ENCODE data around the gene GNAQ.

GNAQ gene

DNA sequence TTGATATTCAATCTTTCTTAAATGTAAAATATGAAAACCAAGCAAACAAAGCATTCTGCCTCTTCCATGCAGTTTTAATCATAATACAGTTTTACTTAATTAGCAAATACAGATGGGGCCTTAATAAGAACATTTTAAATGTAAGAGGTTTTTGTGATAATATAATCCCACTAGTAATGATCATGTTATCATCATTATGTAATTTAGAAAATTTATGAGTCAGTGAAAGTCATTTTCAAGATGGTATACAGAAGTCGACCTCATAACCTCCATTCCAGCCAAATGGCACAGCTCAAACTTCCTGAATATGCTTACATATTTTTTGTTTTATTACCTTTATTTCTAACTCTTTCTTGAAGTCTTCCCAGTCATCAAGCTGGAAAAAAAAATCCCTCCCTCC lies 281.3 kb downstream of the GNAQ start:
- no peak overlapping the region for H3K27ac ChIP-seq
- no peak for TF ChIP-seq ZFX (IDR thresholded peaks at IDR 0.05)
- TF ChIP-seq, protein P1, sequence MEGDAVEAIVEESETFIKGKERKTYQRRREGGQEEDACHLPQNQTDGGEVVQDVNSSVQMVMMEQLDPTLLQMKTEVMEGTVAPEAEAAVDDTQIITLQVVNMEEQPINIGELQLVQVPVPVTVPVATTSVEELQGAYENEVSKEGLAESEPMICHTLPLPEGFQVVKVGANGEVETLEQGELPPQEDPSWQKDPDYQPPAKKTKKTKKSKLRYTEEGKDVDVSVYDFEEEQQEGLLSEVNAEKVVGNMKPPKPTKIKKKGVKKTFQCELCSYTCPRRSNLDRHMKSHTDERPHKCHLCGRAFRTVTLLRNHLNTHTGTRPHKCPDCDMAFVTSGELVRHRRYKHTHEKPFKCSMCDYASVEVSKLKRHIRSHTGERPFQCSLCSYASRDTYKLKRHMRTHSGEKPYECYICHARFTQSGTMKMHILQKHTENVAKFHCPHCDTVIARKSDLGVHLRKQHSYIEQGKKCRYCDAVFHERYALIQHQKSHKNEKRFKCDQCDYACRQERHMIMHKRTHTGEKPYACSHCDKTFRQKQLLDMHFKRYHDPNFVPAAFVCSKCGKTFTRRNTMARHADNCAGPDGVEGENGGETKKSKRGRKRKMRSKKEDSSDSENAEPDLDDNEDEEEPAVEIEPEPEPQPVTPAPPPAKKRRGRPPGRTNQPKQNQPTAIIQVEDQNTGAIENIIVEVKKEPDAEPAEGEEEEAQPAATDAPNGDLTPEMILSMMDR (conservative IDR thresholded peaks at IDR 0.05): no peak

DNA sequence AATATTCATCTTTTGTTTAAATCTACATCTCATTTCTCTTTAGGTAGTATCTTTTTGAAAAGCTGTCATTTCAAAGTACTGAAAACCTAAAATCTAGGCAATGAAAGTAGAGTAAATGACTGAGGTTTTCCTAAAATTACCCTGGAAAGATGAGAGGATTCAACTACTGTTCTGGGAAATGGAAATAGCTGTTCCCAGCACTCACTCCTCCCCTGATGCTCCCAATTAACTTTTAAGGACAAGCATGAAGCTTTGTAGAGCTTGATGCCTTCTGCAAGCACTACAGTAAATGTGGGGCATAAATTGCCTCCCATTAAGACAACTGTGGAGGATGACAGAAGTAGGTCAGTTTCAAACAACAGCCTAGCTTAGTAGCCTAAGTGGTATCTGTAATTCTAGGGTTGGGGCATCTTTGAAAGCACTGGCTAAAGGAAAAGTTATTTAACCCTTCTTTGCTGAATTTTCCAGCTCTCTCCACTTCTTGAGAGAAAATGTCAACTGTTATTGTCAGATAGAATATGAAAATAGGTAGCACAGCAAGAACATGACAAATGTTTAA lies 283.3 kb downstream of the GNAQ start:
- no peak overlapping the region for H3K27ac ChIP-seq
- TF ChIP-seq ZFX (IDR thresholded peaks at IDR 0.05): no peak
- TF ChIP-seq, protein P1 (conservative IDR thresholded peaks at IDR 0.05): no peak

DNA sequence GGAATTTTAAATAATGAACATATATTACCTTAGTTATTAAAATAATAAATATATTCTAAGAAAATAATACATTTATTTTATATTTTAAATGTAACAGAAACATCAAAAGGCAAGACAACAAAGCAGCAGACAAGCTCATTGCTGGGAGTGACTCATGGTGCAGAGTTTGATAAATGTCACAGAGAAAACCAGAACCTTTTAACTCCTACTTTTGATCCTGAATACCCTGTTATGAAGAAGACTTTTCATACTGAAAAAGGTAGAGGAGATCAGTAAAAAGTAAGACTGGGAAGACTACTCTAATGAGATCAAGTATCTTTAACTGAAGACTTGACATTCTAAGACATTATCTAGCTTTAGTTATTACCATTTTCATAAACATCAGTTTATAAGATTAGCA lies 284.4 kb downstream of the GNAQ start:
- H3K27ac ChIP-seq: no peak overlapping the region
- TF ChIP-seq ZFX (IDR thresholded peaks at IDR 0.05): no peak
- TF ChIP-seq, protein P1 (conservative IDR thresholded peaks at IDR 0.05): no peak

DNA sequence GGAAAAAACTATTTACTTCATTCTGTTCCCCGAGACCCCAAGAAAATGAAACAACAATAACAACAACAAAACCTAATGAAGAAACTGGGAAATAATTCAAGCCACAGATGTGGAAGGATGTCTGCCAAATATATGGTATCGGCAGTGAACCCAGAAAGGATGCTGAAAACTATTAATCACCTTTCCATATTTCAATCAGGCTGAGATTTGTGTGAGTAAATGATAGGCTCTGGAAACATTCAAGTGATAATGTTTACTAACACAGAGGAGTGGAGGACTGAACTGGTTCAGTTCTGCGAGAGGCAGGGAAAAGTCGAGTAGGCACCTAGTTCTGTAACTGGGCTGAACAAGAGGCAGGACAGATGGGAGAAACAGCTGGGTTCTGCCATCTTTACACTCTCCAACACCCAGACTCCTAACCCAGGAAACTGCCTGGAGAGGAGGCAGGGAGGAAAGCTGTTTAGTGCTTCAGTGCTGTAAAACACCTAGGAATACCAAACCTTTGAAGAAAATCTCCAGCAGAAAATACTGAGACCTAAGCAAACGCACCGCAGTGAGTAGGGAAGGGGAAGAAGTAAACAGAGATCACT lies 286.7 kb downstream of the GNAQ start:
- TF ChIP-seq, protein P1 (conservative IDR thresholded peaks at IDR 0.05): no peak
- TF ChIP-seq ZFX (IDR thresholded peaks at IDR 0.05): no peak
- no peak overlapping the region for H3K27ac ChIP-seq

DNA sequence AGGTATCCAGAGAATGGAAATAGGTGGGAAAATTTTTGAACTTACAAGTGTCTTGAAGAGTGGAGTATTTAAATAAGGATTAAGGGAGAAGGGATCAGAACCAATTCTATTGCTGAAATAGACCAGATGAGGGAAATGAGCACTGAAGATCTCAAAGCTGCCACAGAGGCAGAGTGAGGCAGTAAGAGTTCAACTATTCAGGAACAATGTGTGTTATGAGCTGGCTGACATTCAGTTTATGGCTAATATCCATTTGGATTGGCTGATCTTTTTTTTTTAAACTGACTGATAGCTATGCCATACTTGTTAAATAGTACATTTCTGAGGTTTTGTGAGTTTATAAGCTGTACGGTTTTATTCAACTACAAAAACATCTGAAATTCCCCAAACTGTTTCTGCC lies 288.2 kb downstream of the GNAQ start:
- TF ChIP-seq ZFX (IDR thresholded peaks at IDR 0.05): no peak
- TF ChIP-seq, protein P1 (conservative IDR thresholded peaks at IDR 0.05): no peak
- no peak overlapping the region for H3K27ac ChIP-seq

DNA sequence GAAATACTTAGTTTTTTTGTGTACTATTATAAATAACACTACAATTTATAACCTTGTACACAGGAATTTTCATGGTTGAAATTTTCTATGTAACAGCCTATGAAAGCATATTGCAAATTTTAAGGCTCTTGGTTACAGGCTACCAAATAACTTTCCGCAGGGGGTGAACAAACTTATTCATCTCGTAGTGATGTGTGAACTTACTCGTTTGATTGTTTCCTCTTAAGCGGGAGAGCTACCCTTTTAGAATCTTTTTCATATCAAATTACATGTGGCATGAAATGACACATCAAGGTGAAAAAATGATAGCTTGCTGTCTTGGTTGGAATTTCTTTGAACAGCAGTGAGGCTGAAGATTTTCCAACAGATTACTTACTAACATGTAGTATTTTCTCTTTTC lies 292.7 kb downstream of the GNAQ start:
- H3K27ac ChIP-seq: no peak overlapping the region
- TF ChIP-seq, protein P1 (conservative IDR thresholded peaks at IDR 0.05): no peak
- TF ChIP-seq ZFX (IDR thresholded peaks at IDR 0.05): no peak

DNA sequence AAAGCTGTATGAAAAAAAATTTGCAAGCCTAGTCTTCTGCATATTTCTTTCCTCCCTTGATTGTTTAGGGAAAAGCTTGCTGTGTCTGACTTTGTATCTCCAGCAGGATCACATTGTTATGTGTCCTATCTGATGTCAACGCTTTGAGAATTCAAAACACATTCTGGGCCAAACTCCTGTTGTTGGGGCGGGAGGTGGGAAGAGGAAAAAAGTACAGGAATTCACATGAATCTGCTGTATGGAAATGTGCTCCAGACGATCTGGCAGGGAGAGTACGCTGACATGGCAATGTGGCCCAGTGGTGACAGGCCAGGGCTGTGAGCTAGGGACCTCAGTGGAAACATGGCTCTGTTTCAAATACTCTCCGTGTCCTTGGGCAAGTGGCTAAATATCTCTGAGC lies 296.1 kb downstream of the GNAQ start:
- no peak overlapping the region for H3K27ac ChIP-seq
- no peak for TF ChIP-seq ZFX (IDR thresholded peaks at IDR 0.05)
- TF ChIP-seq, protein P1 (conservative IDR thresholded peaks at IDR 0.05): no peak
